GM19463 (cell line): ENCODE data around the gene PPP1R14B.

Source experiments
- ATAC-seq: cut with Tn5 transposase; IDR thresholded peaks from one replicate; pipeline ENCODE4 v1.9.1; 2021; ENCODE audit warnings: mild to moderate bottlenecking, moderate library complexity; ENCODE audit not compliant: unreplicated experiment

The PPP1R14B gene

DNA sequence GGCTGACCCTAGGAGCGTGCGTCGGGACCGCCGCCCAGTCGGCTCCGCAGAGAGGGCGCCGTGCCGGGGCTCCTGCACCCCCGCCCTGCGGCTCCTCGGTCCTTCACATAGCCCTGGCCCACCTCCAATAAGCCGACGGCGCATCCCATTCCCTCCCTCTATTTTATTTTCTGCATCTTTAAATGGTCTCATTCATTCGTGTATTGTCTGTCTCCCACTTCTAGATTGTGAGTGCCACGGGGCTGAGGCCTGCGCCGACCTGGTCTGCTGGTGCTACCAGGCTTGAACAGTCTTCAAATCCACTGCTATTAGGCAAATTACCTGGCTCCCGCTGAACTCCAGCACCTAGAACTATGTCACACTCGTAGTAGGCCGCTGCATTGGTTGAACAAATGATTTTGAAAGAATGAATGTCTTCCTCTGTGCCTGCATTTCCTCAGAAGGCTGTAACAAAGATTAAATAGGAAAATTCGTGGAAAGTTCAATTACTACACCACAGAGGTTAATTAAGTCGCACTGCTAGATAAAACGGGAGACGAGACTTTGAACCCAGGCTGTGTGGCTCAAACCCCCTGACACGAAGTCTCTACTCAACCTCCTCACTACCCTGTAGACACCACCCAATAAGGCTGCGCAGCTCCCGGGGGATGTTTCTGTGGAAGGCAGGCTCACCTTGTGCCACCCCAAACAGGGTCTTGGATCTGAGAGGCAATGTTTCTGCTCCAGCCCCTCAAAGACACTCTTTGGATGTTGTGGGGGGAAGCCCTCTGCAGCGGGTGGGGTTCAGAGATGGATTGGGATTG, 1.2 kb upstream of the PPP1R14B start:
- ATAC-seq = no peak

DNA sequence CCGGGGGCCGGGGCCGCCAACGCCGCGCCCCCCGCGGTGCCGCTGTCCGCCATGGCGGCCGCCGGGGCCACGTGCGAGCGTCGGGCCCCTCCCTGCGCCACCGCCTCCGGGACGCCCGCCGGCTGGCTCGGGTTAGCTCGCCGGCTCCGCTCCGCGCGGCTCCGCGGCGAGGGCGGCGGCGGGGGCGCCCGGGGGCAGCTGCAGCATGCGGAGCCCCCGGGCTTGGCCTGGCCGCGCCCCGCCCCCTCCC, 197 bp downstream of the PPP1R14B start:
- peak; percentile 4 for ATAC-seq

DNA sequence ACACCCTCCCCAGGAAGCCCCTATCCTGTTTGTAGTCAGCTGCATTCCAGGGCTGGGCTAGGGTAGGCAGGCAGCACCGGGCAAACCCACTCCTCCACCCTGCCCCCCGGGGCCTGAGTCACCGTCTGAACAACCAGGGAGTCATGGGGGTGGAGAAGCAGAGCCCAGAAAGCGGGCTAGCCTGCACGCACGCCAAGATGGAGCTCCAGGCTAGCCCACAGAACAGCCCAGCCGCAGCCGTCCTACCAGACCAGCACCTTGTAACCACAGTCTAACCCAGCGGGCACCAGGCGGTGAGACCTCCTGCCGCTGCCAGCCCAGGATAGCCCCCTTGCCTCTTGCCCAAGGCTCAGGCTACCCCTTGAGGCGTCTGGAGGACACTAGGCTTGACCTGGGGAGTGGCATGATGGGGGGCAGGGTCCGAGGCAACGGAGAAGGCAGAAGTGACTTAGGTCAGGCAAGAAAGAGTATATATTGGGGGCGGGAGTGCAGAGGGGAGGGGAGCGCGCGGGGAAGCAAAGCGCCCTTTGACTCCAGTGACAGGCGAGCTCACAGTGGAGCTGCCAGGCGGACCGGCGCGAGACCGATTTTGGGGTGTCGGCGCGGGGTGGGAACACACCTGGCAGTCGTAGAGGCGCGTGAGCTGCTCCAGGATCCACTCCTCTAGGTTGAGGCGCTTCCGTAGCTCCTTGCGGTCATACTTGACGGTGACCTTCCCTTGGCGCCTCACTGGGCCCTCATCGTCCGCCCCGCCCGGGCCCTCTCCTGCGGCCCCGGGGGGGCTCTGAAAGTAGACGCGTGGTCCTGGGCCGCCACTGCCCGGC, 734 bp downstream of the PPP1R14B start:
- ATAC-seq = no peak

GRCh38 chr11:64245401-64245796, 1.3 kb downstream of the PPP1R14B start:
- no peak for ATAC-seq

- ATAC-seq = no peak
Measured at GRCh38 chr11:64244966-64245365, 1.8 kb downstream of the PPP1R14B start.

GRCh38 chr11:64244107-64244506, 2.6 kb downstream of the PPP1R14B start:
- ATAC-seq = no peak

DNA sequence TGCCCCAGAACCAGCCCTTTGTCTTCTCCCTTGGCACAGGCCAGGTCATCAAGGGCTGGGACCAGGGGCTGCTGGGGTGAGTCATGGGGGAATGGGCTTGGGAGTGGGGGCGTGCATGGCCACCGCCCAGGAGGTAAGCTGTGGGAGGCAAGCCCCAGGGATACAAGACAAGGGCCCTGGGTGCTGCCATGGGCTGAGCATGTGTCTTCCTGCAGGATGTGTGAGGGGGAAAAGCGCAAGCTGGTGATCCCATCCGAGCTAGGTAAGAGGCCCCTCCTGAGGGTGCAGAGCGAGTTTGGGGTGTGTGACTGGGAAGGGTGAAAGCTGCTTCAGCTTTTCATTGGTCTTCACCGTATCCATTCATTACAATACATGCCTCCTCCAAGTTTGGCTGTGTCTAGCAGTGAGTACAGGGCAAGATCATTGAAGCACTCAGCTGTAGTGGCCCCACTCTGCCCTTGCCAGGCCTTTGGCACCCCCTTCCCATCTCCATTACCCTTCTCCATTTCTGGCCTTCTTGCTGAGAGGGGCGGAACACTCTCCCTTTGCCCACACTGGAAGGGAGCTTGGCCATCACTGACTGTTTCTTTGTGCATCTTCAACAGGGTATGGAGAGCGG, 3.4 kb downstream of the PPP1R14B start:
- ATAC-seq = no peak

- peak; percentile 3 for ATAC-seq
Measured at GRCh38 chr11:64241491-64242374, 5.0 kb downstream of the PPP1R14B start.

DNA sequence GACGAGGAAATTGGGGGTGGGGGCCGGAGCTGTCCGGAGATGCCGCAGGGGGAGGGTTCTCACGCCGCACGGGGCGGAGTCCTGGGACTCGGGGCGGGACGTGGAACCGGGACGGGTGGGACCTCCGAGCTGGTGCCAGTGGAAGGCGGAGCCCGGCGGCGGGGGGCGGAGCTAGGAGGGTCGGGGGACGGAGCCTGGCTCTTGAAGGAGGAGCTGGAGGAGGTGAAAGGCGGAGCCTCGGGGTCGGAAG, 5.6 kb downstream of the PPP1R14B start:
- ATAC-seq = peak; percentile 67

- ATAC-seq = peak; percentile 38
Measured at GRCh38 chr11:64240435-64241240, 6.1 kb downstream of the PPP1R14B start, which contains the start of gene FKBP2. Gene FKBP2, plus strand, starts transcription at chr11:64241095. Its CDS starts 1,293 bp downstream, at chr11:64242388.

DNA sequence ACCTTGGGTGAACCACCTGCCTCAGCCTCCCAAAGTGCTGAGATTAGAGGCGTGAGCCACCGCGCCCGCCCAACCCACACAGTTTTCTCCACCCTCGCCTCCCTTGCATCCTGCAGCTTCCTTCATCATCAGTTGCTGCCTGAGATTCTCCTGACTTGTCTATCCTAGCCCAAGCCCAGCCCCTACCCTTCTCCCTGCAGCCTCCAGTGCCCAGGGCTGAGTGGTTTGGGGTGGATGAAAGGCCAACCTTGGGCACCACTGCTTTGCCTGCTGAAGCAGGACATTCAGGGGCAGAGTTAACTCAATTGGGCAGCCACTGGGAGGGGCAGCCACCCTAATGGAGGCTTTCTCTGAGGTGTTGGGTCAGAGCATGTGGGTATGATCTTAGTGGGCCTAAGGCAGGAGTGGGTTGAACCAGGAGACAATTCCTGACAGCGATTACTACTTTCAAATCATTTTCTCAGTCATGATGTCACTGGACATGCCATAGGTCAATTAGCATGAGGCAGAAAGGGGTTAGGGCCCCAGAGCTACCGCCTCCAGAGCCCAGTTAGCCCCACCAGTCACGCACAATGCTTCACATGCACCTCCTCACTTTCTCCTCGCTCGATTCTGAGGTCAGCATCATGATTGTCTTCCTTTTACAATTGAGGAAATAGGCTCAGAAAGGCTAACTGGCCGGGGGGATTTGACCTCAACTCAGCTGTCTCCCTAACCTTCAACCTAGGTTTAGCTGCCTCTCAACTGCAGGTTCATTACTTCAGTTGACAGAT, 6.9 kb downstream of the PPP1R14B start:
- ATAC-seq = no peak

DNA sequence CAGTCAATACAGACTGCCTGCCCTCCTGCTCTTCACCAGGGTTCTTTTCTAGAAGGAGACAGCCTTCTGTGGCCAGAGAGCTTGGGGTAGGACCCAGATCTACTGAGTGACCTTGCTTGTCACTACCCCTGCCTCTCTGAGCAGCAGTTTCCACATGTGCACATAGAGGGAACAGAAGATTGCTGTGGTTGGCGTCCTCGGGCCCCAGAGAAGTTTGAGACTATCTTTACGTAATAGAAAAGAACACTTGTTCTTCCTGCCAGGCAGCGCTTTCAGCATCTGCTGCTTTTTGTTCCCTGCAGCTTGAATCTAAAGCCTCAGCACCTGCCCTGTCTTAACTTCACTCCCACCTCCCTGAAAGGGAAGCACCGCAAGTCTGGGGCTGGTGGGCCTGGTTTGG, 7.7 kb downstream of the PPP1R14B start:
- ATAC-seq = no peak

- no peak for ATAC-seq
Measured at GRCh38 chr11:64238076-64238475, 8.7 kb downstream of the PPP1R14B start.

- ATAC-seq = no peak
Measured at GRCh38 chr11:64237484-64237951, 9.2 kb downstream of the PPP1R14B start.

GRCh38 chr11:64235437-64236161, 11.1 kb downstream of the PPP1R14B start:
- ATAC-seq = no peak

DNA sequence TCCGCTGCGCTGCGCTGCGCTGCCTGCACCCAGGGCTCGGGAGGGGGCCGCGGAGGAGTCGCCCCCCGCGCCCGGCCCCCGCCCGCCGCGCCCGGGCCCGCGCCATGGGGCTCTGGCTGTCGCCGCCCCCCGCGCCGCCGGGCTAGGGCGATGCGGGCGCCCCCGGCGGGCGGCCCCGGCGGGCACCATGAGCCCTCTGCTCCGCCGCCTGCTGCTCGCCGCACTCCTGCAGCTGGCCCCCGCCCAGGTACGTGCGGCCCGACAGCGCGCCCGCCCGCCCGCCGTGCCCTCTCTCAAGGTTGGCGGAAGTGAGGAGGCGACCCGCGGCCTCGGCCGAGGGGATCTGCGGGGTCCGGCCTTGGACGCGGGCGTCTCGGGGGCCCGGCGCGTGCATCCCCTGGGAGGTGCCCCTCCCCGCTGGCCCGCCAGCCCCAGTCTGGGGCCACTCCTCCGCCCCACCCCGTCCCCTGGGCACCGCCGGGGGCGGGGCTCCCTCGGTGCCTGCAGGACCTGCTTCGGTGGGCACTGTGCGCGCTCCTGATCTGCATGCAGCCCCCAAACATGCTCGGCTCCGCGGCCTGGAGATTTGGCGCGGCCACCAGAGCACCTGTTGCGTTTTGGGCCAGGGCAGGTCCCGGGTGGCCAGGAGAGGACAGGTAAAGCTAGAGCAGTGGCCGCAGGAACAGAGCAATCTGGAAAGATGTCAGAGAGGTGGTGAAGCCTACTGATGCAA, 11.9 kb downstream of the PPP1R14B start:
- ATAC-seq = peak; percentile 28

- peak; percentile 48 for ATAC-seq
Measured at GRCh38 chr11:64233913-64234586, 12.7 kb downstream of the PPP1R14B start, which contains the start of gene VEGFB. Gene VEGFB, plus strand, starts transcription at chr11:64234584. Its CDS starts 250 bp downstream, at chr11:64234834.

- no peak for ATAC-seq
Measured at GRCh38 chr11:64232967-64233315, 13.8 kb downstream of the PPP1R14B start.
